ENCODE measurements around the gene KTI12.
"Not testable (repeated sequence)": the region's sequence is repeated elsewhere in the genome, so short reads cannot be mapped to it uniquely, and the experiment has no call there.

KTI12 gene

DNA sequence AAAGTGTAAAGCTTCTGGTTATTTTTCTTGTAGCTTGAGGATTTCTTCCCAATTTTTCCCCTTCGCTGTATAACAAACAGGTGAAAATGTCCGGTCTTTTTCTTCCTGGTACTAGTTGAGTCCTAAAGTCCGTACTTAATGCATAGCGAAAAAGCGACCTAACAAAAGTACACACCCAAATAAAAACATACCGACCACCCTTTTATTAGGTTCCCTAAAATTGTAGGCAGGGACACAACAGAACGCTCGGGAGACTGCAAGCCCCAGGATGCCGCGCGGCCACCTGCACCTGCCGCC is 22.2 kb upstream of the KTI12 start:
- peak overlapping the region; percentile 76 to 81 for H3K4me3 ChIP-seq (replicated peaks in 1 of 2; ENCODE audit: low read depth in 2 of 2, low read length in 2 of 2)
- DNase-seq (ENCODE audit: low read depth in 2 of 2): no peak
- no peak for TF ChIP-seq CTCF (IDR thresholded peaks at IDR 0.05; ENCODE audit: low read depth, low read length)

GRCh38 chr1:52055066-52055865 is 21.7 kb upstream of the KTI12 start, which contains the start of gene TXNDC12:
TXNDC12 (minus strand) TSS chr1:52055191; CDS start chr1:52055096, 95 bp downstream.
- peak; percentile 92 to 94 for DNase-seq (ENCODE audit: low read depth in 2 of 2)
- H3K4me3 ChIP-seq (replicated peaks in 1 of 2; ENCODE audit: low read depth in 2 of 2, low read length in 2 of 2): peak within 1 kb of the TSS; percentile 76 to 81
- no peak for TF ChIP-seq CTCF (IDR thresholded peaks at IDR 0.05; ENCODE audit: low read depth, low read length)

DNA sequence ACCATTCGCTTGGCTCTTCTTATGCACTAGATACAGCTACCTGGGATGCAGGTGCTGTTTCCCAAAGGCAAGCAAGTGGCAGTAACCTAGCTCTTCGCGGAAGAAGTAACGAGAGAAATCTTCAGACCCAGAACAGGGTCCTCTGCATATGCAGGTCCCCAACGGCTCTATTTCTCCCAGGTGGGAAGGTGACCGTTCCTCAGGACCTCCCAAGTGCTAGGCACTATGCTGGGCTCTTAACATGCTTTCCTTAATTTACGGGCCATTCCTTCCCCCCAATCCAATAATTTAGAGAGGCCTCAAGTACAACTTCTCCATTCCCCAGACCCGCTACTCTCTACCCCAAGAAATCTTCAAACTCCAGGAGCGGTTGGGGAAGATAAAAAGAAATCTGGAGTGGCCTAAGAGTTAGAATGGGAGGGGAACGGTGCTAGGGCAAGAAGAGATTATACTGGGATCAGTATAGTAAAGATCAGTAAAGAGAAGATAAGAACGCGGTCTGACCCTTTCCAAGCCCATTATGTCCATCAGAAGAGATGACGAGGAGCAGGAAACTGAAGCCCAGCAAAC is 21.0 kb upstream of the KTI12 start:
- TF ChIP-seq CTCF (IDR thresholded peaks at IDR 0.05; ENCODE audit: low read depth, low read length): no peak
- DNase-seq (ENCODE audit: low read depth in 2 of 2): no peak
- peak overlapping the region; percentile 76 to 81 for H3K4me3 ChIP-seq (replicated peaks in 1 of 2; ENCODE audit: low read depth in 2 of 2, low read length in 2 of 2)

DNA sequence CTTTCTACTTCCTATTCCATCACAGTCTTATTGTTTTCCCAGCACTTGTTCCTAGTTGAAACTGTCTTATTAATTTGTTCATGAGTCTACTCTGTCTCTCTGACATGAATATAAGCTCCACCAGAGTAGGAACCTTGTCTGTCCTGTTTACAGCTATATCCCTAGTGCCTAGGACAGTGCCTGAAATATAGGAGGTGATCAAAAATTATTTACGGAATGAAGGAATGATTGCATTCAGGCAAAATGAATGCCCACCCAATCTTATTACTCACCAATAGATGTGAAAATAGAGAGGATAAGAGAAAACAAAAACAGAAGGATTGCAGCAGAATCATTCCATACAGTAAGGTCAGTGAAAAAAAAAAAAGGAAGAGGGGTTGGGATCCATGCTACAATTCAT is 20.3 kb upstream of the KTI12 start:
- no peak for TF ChIP-seq CTCF (IDR thresholded peaks at IDR 0.05; ENCODE audit: low read depth, low read length)
- peak overlapping the region in 1 of 2 donors; percentile 76 for H3K4me3 ChIP-seq (replicated peaks in 1 of 2; ENCODE audit: low read depth in 2 of 2, low read length in 2 of 2)
- no peak for DNase-seq (ENCODE audit: low read depth in 2 of 2)

DNA sequence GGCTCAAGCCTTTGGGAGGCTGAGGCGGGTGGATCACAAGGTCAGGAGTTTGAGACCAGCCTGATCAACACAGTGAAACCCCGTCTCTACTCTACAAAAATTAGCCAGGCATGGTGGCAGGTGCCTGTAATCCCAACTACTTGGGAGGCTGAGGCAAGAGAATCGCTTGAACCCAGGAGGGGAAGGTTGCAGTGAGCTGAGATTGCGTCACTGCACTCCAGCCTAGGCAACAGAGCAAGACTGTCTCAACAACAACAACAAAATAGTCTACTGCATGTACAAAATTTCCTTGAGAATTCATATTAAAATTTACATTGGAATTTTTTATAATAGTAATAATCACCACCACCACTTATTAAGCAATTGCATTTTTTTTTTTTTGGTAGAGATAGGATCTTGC is 15.7 kb upstream of the KTI12 start:
- DNase-seq (ENCODE audit: low read depth in 2 of 2); H3K4me3 ChIP-seq (replicated peaks in 1 of 2; ENCODE audit: low read depth in 2 of 2, low read length in 2 of 2): not testable (repeated sequence)

GRCh38 chr1:52045666-52046195 is 12.1 kb upstream of the KTI12 start:
- not testable (repeated sequence) for DNase-seq (ENCODE audit: low read depth in 2 of 2); H3K4me3 ChIP-seq (replicated peaks in 1 of 2; ENCODE audit: low read depth in 2 of 2, low read length in 2 of 2)

GRCh38 chr1:52045236-52045635 is 11.6 kb upstream of the KTI12 start:
- no peak for DNase-seq (ENCODE audit: low read depth in 2 of 2)
- no peak overlapping the region for H3K4me3 ChIP-seq (replicated peaks in 1 of 2; ENCODE audit: low read depth in 2 of 2, low read length in 2 of 2)
- TF ChIP-seq CTCF (IDR thresholded peaks at IDR 0.05; ENCODE audit: low read depth, low read length): no peak
